IMR-90 (cell line): ENCODE measurements around the gene SYNPR. TPM values are rescaled to one million over a fixed set of nuclear protein-coding genes. Genes with fewer than 3 reads are reported as not detected.

Experiments used
- ATAC-seq: fragments of 200-7000 bp; cut with Tn5 transposase; 2 replicates; pipeline ENCODE4 v1.9.1; 2020; ENCODE audit warnings: low read depth, mild to moderate bottlenecking, moderate library complexity
- BruUV-seq: library from RNA; stranded (reverse); fragments of 400-500 nt; replicated peaks from 2 replicates; lab custom pipeline; 2021; lab: Mats Ljungman, UMichigan
- CTCF ChIA-PET: fragments of 300-600 bp; formaldehyde crosslinking; extraction: SDS; loops from one replicate; lab custom pipeline; 2021; ENCODE audit warnings: antibody characterized with exemption; lab: Yijun Ruan, JAX
- POLR2A ChIA-PET: fragments of 300-600 bp; sonication (Branson Sonifier 250); formaldehyde crosslinking; loops from one replicate; lab custom pipeline; 2022; ENCODE audit warnings: antibody characterized with exemption; ENCODE audit not compliant: unreplicated experiment; lab: Charles Lee
- DNase-seq: peaks from one replicate; pipeline ENCODE4 v3.0.0; 2013
- H2AFZ ChIP-seq: replicated peaks from 2 replicates; pipeline ENCODE3; 2013; ENCODE audit warnings: low read length, mild to moderate bottlenecking; ENCODE audit not compliant: poor library complexity
- H2AK5ac ChIP-seq: 2 replicates; pipeline ENCODE4 v1.6.1; 2013; ENCODE audit warnings: low read depth, low read length, inconsistent platforms
- H2AK9ac ChIP-seq: replicated peaks from 2 replicates; pipeline ENCODE3; 2013; ENCODE audit warnings: mild to moderate bottlenecking, low read depth, low read length, moderate library complexity; ENCODE audit not compliant: poor library complexity
- H2BK120ac ChIP-seq: 2 replicates; pipeline ENCODE4 v1.6.1; 2013; ENCODE audit warnings: low read depth, low read length, inconsistent platforms
- H2BK15ac ChIP-seq: 3 replicates; pipeline ENCODE4 v1.6.1; 2013; ENCODE audit warnings: low read depth, low read length, inconsistent platforms
- H2BK20ac ChIP-seq: 2 replicates; pipeline ENCODE4 v1.6.1; 2013; ENCODE audit warnings: low read depth, mild to moderate bottlenecking, inconsistent platforms, low read length, moderate library complexity
- H2BK5ac ChIP-seq: 2 replicates; pipeline ENCODE4 v1.6.1; 2013; ENCODE audit warnings: mild to moderate bottlenecking, low read depth, low read length, inconsistent platforms; ENCODE audit not compliant: poor library complexity, severe bottlenecking
- H3K14ac ChIP-seq: replicated peaks from 2 replicates; pipeline ENCODE4 v1.6.1; 2013; ENCODE audit warnings: low read depth, low read length, inconsistent platforms
- H3K18ac ChIP-seq: 2 replicates; pipeline ENCODE4 v1.6.1; 2013; ENCODE audit warnings: low read depth, low read length, control low read depth
- H3K23ac ChIP-seq: 2 replicates; pipeline ENCODE4 v1.6.1; 2013; ENCODE audit warnings: low read depth, low read length, inconsistent platforms
- H3K27ac ChIP-seq: 2 replicates; pipeline ENCODE4 v1.5.1; 2013; ENCODE audit warnings: mild to moderate bottlenecking, control low read depth, low read length; ENCODE audit not compliant: insufficient read depth
- H3K27me3 ChIP-seq: 2 replicates; pipeline ENCODE4 v1.6.1; 2013; ENCODE audit warnings: low read length; ENCODE audit not compliant: control insufficient read depth, insufficient read depth
- H3K36me3 ChIP-seq: 2 replicates; pipeline ENCODE4 v1.6.1; 2013; ENCODE audit warnings: low read length, mixed read lengths; ENCODE audit not compliant: control insufficient read depth, insufficient read depth
- H3K4ac ChIP-seq: 2 replicates; pipeline ENCODE4 v1.6.1; 2013; ENCODE audit warnings: low read depth, low read length, inconsistent platforms
- H3K4me1 ChIP-seq: 2 replicates; pipeline ENCODE4 v1.6.1; 2013; ENCODE audit warnings: low read length, mixed read lengths; ENCODE audit not compliant: control insufficient read depth, insufficient read depth
- H3K4me2 ChIP-seq: 2 replicates; pipeline ENCODE4 v1.6.1; 2013; ENCODE audit warnings: low read depth, mild to moderate bottlenecking, control low read depth, low read length, moderate library complexity
- H3K4me3 ChIP-seq: 2 replicates; pipeline ENCODE4 v1.5.1; 2013; ENCODE audit warnings: low read depth, mild to moderate bottlenecking, control low read depth, low read length, moderate library complexity; ENCODE audit not compliant: insufficient read depth
- H3K56ac ChIP-seq: 2 replicates; pipeline ENCODE4 v1.6.1; 2013; ENCODE audit warnings: low read length, inconsistent platforms; ENCODE audit not compliant: insufficient read depth; ENCODE audit errors: extremely low read depth
- H3K79me1 ChIP-seq, 2 experiments: 2 replicates each; pipeline ENCODE4 v1.6.1; 2013; ENCODE audit warnings: low read length in 2 of 2, inconsistent platforms in 1 of 2, low read depth in 1 of 2
- H3K9ac ChIP-seq: 2 replicates; pipeline ENCODE4 v1.6.1; 2013; ENCODE audit warnings: low read depth, low read length, control low read depth
- H3K9me1 ChIP-seq: 2 replicates; pipeline ENCODE4 v1.6.1; 2013; ENCODE audit warnings: low read length, inconsistent platforms; ENCODE audit not compliant: insufficient read depth
- H3K9me3 ChIP-seq: 2 replicates; pipeline ENCODE4 v1.6.1; 2013; ENCODE audit warnings: low read length; ENCODE audit not compliant: control insufficient read depth, insufficient read depth
- H4K20me1 ChIP-seq: 2 replicates; pipeline ENCODE4 v1.6.1; 2013; ENCODE audit warnings: low read length, inconsistent platforms; ENCODE audit not compliant: insufficient read depth
- H4K5ac ChIP-seq: 2 replicates; pipeline ENCODE4 v1.6.1; 2013; ENCODE audit warnings: mild to moderate bottlenecking, low read depth, low read length, control low read depth
- H4K8ac ChIP-seq, 2 experiments: 2 replicates each; pipeline ENCODE4 v1.6.1; 2013; ENCODE audit warnings: low read depth in 2 of 2, low read length in 2 of 2, control low read depth in 1 of 2, inconsistent platforms in 1 of 2
- H4K91ac ChIP-seq: 2 replicates; pipeline ENCODE4 v1.6.1; 2013; ENCODE audit warnings: low read depth, low read length, inconsistent platforms; ENCODE audit not compliant: insufficient read depth
- RAD21 ChIP-seq: IDR thresholded peaks from 2 replicates; pipeline ENCODE4 v1.6.1; 2012; ENCODE audit warnings: low read length, improper control_type of control experiment
- SMC3 ChIP-seq: fragments of 150-350 bp; IDR thresholded peaks from 2 replicates; pipeline ENCODE4 v1.6.1; 2016; ENCODE audit warnings: low read depth, mild to moderate bottlenecking, antibody characterized with exemption, low read length, moderate library complexity
- WGBS, 2 experiments: methylation state at CpG; one replicate each; pipeline versions ENCODE4 v1.1.5 to v1.1.7; 2013; ENCODE audit warnings: missing lambda C conversion rate in 2 of 2; ENCODE audit not compliant: insufficient read length in 1 of 2; ENCODE audit errors: extremely low coverage in 2 of 2; 5-methylcytosine and 5-hydroxymethylcytosine counted together
- dilution Hi-C: fragments of 300-500 bp; cut with HindIII; formaldehyde crosslinking; loops from one replicate; pipeline ENCODE4 v1.14.3; 2018; ENCODE audit warnings: low sequenced_read_pairs; ENCODE audit not compliant: unreplicated experiment
- in situ Hi-C: fragments of 300-500 bp; cut with MboI; formaldehyde crosslinking; loops from 3 replicates; pipeline ENCODE4 v1.14.3; 2019; ENCODE audit warnings: low sequenced_read_pairs, inconsistent platforms, mixed read lengths
- intact Hi-C: fragments of 100-400 bp; cut with micrococcal nuclease; formaldehyde crosslinking; loops from 2 replicates; pipeline ENCODE4 v1.10.0; 2022
- polyA plus RNA-seq, 3 experiments: library from polyadenylated mRNA; depleted of rRNA; stranded (reverse); fragments of >200 nt; gene quantifications; 2 replicates each; pipeline ENCODE4 v1.2.3, GENCODE V29; 2012; ENCODE audit warnings: low replicate concordance in 1 of 3
- total RNA-seq: library from RNA; depleted of rRNA; stranded (reverse); fragments of >200 nt; gene quantifications from 2 replicates; pipeline ENCODE4 v1.2.3, GENCODE V29; 2012

Gene SYNPR
- total and polyA plus RNA-seq, 2 of the 4 experiments (the other 2 are of a cell fraction): not detected

DNA sequence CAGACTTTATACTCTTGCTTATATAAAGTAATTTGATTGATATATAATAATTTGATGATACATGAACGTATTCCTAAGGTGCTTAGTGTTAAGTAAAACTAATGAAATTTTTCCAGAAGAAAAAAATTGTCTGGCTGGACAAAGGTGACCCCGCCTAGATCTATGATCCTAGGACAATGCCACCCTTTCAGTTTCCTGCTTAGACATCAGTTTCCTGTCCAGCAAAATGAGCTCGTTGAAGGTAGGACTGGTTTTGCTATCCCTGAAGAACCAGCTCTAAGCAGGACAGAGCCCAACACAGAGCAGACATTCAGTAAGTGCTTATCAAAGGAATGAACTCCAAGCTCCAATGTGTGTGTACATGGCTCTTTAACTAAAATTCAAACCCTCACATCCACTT lies 293.6 kb downstream of the SYNPR start:
- no peaks in the 10 kb centered on the region for H3K9me3 ChIP-seq
- dilution Hi-C loops: no loop called here
- H3K79me1 ChIP-seq: no peaks in the 10 kb centered on the region
- no peaks in the 10 kb centered on the region for H3K9me1 ChIP-seq
- no peak for DNase-seq
- no peak overlapping the region for H2AFZ ChIP-seq
- H3K4me1 ChIP-seq: no peaks in the 10 kb centered on the region
- H4K91ac ChIP-seq: no peak overlapping the region
- H4K5ac ChIP-seq: no peak overlapping the region
- no peak for ATAC-seq
- no peak overlapping the region for H3K14ac ChIP-seq
- H3K18ac ChIP-seq: no peak overlapping the region
- no peak overlapping the region for H3K27ac ChIP-seq
- H4K20me1 ChIP-seq: no peaks in the 10 kb centered on the region
- no peak overlapping the region for H2BK5ac ChIP-seq
- no peak overlapping the region for H4K8ac ChIP-seq
- in situ Hi-C loops: no loop called here
- H2BK20ac ChIP-seq: no peak overlapping the region
- H3K4me3 ChIP-seq: no peak overlapping the region
- no CpG with 5 or more reads among the region's 3 CpGs for WGBS, 2 experiments
- ChIA-PET CTCF (no interaction called here), POLR2A (interaction anchor here (0.6 kb wide), 1 partner anchor 21 kb away, joined by 3 read pairs; no protein-coding TSS in a partner anchor)
- no peak for TF ChIP-seq SMC3
- no peak for TF ChIP-seq RAD21
- no peak overlapping the region for H3K23ac ChIP-seq
- intact Hi-C loops: no loop called here
- no peak overlapping the region for H2AK9ac ChIP-seq
- H3K56ac ChIP-seq: no peak overlapping the region
- no peak overlapping the region for H2BK15ac ChIP-seq
- no peak overlapping the region for H3K4ac ChIP-seq
- no peak overlapping the region for H3K4me2 ChIP-seq
- no peaks in the 10 kb centered on the region for H3K36me3 ChIP-seq
- no peak overlapping the region for H3K9ac ChIP-seq
- no TSS peak for BruUV-seq
- no peak overlapping the region for H2AK5ac ChIP-seq
- H3K27me3 ChIP-seq: no peaks in the 10 kb centered on the region
- no peak overlapping the region for H2BK120ac ChIP-seq
